CD4-positive, alpha-beta memory T cell (primary cell): Measurements from ENCODE around the gene OR1N1. TPM values are rescaled to one million over a fixed set of nuclear protein-coding genes. Genes with fewer than 3 reads are reported as not detected.

ENCODE experiments used
- polyA plus RNA-seq, 2 donors: library from polyadenylated mRNA; unstranded; fragments of 300-500 nt; fragmentation: Illumina TruSeq; gene quantifications; one replicate each; pipeline ENCODE4 v1.2.3, GENCODE V29; 2021
- total RNA-seq, 2 experiments: library from RNA; stranded (reverse); gene quantifications; one replicate each; pipeline ENCODE4 v1.2.3, GENCODE V29; 2021

Gene OR1N1
- total and polyA plus RNA-seq, 4 experiments from 2014 or later, result not detected

Other genes starting within 250 kb of the OR1N1 start
- under 1 TPM; 0.28 to 0.49 TPM for gene PTGS1, start 156.3 kb downstream of the OR1N1 start, total RNA-seq
- gene PTGS1, start 156.3 kb downstream of the OR1N1 start, polyA plus RNA-seq, result under 1 TPM in 1 of 2 donors, not detected in 1; 0.17 TPM
- not detected for gene OR1J1, start 49.4 kb downstream of the OR1N1 start, total RNA-seq
- gene OR1J1, start 49.4 kb downstream of the OR1N1 start, polyA plus RNA-seq, result not detected
- gene OR1J2, start 16.5 kb downstream of the OR1N1 start, total RNA-seq, result not detected
- not detected for gene OR1J2, start 16.5 kb downstream of the OR1N1 start, polyA plus RNA-seq
- not detected for gene OR1J4, start 8.2 kb downstream of the OR1N1 start, total RNA-seq
- not detected for gene OR1J4, start 8.2 kb downstream of the OR1N1 start, polyA plus RNA-seq
- gene OR1N2, start 25.8 kb upstream of the OR1N1 start, total RNA-seq, result not detected
- gene OR1N2, start 25.8 kb upstream of the OR1N1 start, polyA plus RNA-seq, result not detected
- gene OR1L8, start 56.1 kb upstream of the OR1N1 start, total RNA-seq, result not detected
- gene OR1L8, start 56.1 kb upstream of the OR1N1 start, polyA plus RNA-seq, result not detected
- gene OR1Q1, start 87.4 kb upstream of the OR1N1 start, total RNA-seq, result not detected
- not detected for gene OR1Q1, start 87.4 kb upstream of the OR1N1 start, polyA plus RNA-seq
- not detected for gene OR1B1, start 130.3 kb upstream of the OR1N1 start, total RNA-seq
- not detected for gene OR1B1, start 130.3 kb upstream of the OR1N1 start, polyA plus RNA-seq
- not detected for gene OR1L1, start 134.4 kb upstream of the OR1N1 start, total RNA-seq
- gene OR1L1, start 134.4 kb upstream of the OR1N1 start, polyA plus RNA-seq, result not detected
- gene OR1L3, start 147.8 kb upstream of the OR1N1 start, total RNA-seq, result not detected
- not detected for gene OR1L3, start 147.8 kb upstream of the OR1N1 start, polyA plus RNA-seq
- not detected for gene OR1L4, start 196.7 kb upstream of the OR1N1 start, total RNA-seq
- gene OR1L4, start 196.7 kb upstream of the OR1N1 start, polyA plus RNA-seq, result not detected
- not detected for gene OR1L6, start 215.0 kb upstream of the OR1N1 start, total RNA-seq
- gene OR1L6, start 215.0 kb upstream of the OR1N1 start, polyA plus RNA-seq, result not detected